GM18861 (cell line): ENCODE data around the gene C8B.

ENCODE experiments used
- ATAC-seq: cut with Tn5 transposase; IDR thresholded peaks from one replicate; pipeline ENCODE4 v1.9.1; 2021; ENCODE audit not compliant: unreplicated experiment

C8B gene

GRCh38 chr1:56933161-56933560 lies 32.7 kb downstream of the C8B start:
- no peak for ATAC-seq

- ATAC-seq = no peak
Measured at GRCh38 chr1:56931686-56932085, 34.1 kb downstream of the C8B start.

- ATAC-seq = no peak
Measured at GRCh38 chr1:56931211-56931610, 34.6 kb downstream of the C8B start.

- no peak for ATAC-seq
Measured at GRCh38 chr1:56929492-56929891, 36.3 kb downstream of the C8B start.

- no peak for ATAC-seq
Measured at GRCh38 chr1:56927986-56928385, 37.8 kb downstream of the C8B start.

- no peak for ATAC-seq
Measured at GRCh38 chr1:56927171-56927570, 38.6 kb downstream of the C8B start.

- ATAC-seq = no peak
Measured at GRCh38 chr1:56925193-56925592, 40.6 kb downstream of the C8B start.

GRCh38 chr1:56924116-56924515 lies 41.7 kb downstream of the C8B start:
- ATAC-seq = no peak

- ATAC-seq = no peak
Measured at GRCh38 chr1:56923201-56923600, 42.6 kb downstream of the C8B start.

- no peak for ATAC-seq
Measured at GRCh38 chr1:56922507-56922906, 43.3 kb downstream of the C8B start.

GRCh38 chr1:56922070-56922469 lies 43.7 kb downstream of the C8B start:
- ATAC-seq = no peak

- no peak for ATAC-seq
Measured at GRCh38 chr1:56921479-56921878, 44.3 kb downstream of the C8B start.

GRCh38 chr1:56920591-56921001 lies 45.2 kb downstream of the C8B start:
- ATAC-seq = no peak

GRCh38 chr1:56917356-56917755 lies 48.5 kb downstream of the C8B start:
- ATAC-seq = no peak

GRCh38 chr1:56916630-56917029 lies 49.2 kb downstream of the C8B start:
- ATAC-seq = no peak

GRCh38 chr1:56915960-56916359 lies 49.9 kb downstream of the C8B start:
- ATAC-seq = no peak

- no peak for ATAC-seq
Measured at GRCh38 chr1:56912325-56912724, 53.5 kb downstream of the C8B start.

GRCh38 chr1:56911098-56911938 lies 54.5 kb downstream of the C8B start:
- ATAC-seq = no peak

- no peak for ATAC-seq
Measured at GRCh38 chr1:56910441-56910985, 55.3 kb downstream of the C8B start.

GRCh38 chr1:56908619-56909221 lies 57.1 kb downstream of the C8B start:
- no peak for ATAC-seq

- no peak for ATAC-seq
Measured at GRCh38 chr1:56905667-56906066, 60.1 kb downstream of the C8B start.

GRCh38 chr1:56904663-56905397 lies 61.0 kb downstream of the C8B start:
- no peak for ATAC-seq
